BLaER1 treated with 17β-estradiol and CSF1 and Interleukin-3, amounts not matched to agents 10 nM and 100 nM (cell line): ENCODE results near the gene SCYGR2.
"Not testable (repeated sequence)": the region's sequence is repeated elsewhere in the genome, so short reads cannot be mapped to it uniquely, and the experiment has no call there.

Experiments used
- H3K27ac ChIP-seq, 11 experiments: shearing (Covaris generic); formaldehyde crosslinking; 2 replicates each; pipeline ENCODE4 v1.8.1; 2022
- H3K27me3 ChIP-seq, 11 experiments: shearing (Covaris generic); formaldehyde crosslinking; 2 replicates each; pipeline ENCODE4 v1.8.1; 2022
- H3K36me3 ChIP-seq, 11 experiments: shearing (Covaris generic); formaldehyde crosslinking; 2 replicates each; pipeline ENCODE4 v1.8.1; 2022
- H3K4me1 ChIP-seq, 10 experiments: shearing (Covaris generic); formaldehyde crosslinking; 2 replicates each; pipeline ENCODE4 v1.8.1; 2022
- H3K4me2 ChIP-seq, 11 experiments: shearing (Covaris generic); formaldehyde crosslinking; 2 replicates each; pipeline ENCODE4 v1.8.1; 2022
- H3K4me3 ChIP-seq, 10 experiments: shearing (Covaris generic); formaldehyde crosslinking; 2 replicates each; pipeline ENCODE4 v1.8.1; 2022
- H3K9ac ChIP-seq, 11 experiments: shearing (Covaris generic); formaldehyde crosslinking; 2 replicates each; pipeline ENCODE4 v1.8.1; 2022
- H3K9me3 ChIP-seq, 11 experiments: shearing (Covaris generic); formaldehyde crosslinking; replicated peaks in 1 of 11; 2 replicates each; pipeline ENCODE4 v1.8.1; 2022
- H4K20me1 ChIP-seq, 11 experiments: shearing (Covaris generic); formaldehyde crosslinking; 2 replicates each; pipeline ENCODE4 v1.8.1; 2022
- Cebpa-rat ChIP-seq, 11 experiments: shearing (Covaris generic); IDR thresholded peaks; 2 replicates each; pipeline ENCODE4 v1.8.1; 2022

SCYGR2 gene, protein sequence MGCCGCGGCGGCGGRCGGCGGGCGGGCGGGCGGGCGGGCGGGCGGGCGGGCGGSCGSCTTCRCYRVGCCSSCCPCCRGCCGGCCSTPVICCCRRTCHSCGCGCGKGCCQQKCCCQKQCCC

DNA sequence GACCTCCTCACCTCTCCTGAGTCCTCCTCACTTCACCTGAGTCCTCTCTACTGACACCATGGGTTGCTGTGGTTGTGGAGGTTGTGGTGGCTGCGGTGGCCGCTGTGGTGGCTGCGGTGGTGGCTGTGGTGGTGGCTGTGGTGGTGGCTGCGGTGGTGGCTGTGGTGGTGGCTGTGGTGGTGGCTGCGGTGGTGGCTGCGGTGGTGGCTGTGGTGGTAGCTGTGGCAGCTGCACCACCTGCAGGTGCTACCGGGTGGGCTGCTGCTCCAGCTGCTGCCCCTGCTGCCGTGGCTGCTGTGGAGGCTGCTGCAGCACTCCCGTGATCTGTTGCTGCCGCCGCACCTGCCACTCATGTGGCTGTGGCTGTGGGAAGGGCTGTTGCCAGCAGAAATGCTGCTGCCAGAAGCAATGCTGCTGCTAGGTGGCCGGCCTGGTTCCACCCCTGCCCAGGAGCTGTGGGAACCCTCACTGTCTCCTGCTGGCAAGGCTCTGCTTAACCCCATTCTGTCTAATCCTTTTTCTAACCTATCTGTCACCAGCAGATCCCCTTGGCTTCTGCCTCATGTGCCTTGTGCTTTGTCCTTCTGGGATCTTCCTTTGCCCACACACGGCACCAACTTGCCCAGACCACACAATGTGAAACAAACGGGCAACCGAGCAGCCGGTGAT is at the start of gene SCYGR2:
TSS of gene SCYGR2 (plus strand) at position 59 of the 669 bp plus-strand sequence. CDS start at position 59, 0 bp downstream.
- H3K36me3 ChIP-seq, H3K27ac ChIP-seq, H3K9ac ChIP-seq, H3K4me1 ChIP-seq, H3K27me3 ChIP-seq, H4K20me1 ChIP-seq, H3K4me3 ChIP-seq, H3K9me3 ChIP-seq: not testable (repeated sequence)
- 0 out of 22 replicates have a peak within 1 kb of the TSS, but pooled peaks of 1 of the 11 experiments have one; percentile 1 for H3K4me2 ChIP-seq

DNA sequence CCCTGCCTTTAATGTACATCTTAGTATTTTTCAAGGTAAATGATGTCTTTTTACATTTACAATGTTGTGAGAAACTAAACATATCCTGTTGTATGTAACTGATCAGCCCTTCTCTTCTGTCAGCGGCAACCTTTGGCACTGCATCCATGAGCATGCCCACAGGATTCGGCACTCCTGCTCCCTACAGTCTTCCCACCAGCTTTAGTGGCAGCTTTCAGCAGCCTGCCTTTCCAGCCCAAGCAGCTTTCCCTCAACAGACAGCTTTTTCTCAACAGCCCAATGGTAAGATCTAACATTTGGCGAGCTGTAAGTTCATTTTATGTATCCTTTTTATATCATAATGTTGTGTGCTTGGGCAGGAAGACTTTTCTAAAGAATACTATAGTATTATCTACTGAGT is 46.9 kb upstream of the SCYGR2 start:
- Histone ChIP-seq H3K9me3 (no peaks in the 10 kb centered on the region), H4K20me1 (peaks cover 0 to 94% (median 0%) of the 10 kb centered on the region in 11 experiments; a peak in 11 of 22 replicates), H3K4me3 (no peak overlapping the region), H3K27ac (no peak overlapping the region), H3K27me3 (no peaks in the 10 kb centered on the region), H3K4me1 (no peaks in the 10 kb centered on the region), H3K4me2 (no peak overlapping the region), H3K36me3 (peaks cover 64 to 100% (median 93%) of the 10 kb centered on the region in 11 experiments), H3K9ac (no peak overlapping the region)
- no peak for TF ChIP-seq Cebpa-rat (IDR thresholded peaks at IDR 0.05)

DNA sequence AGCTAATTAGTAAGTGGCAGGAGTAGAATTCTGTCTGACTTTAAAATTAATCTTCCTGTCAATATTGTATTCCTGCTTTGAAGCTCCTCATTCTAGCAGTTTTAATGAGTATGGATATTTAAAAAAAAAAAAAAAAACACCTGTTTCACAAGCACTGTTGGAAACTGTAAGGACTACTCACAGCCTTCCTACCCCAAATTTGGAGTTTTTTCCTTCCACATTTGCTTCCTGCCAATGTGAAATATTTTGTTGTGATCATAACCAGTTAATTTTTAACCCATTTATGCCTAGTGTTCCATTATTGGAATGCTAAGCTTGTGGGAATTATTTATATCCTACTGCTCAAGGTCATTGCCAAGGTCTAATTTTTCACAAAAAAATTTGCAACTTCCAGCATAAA is 36.1 kb upstream of the SCYGR2 start:
- H3K36me3 ChIP-seq, result peaks cover 0 to 77% (median 43%) of the 10 kb centered on the region in 11 experiments; a peak in 19 of 22 replicates
- H3K9ac ChIP-seq, result no peak overlapping the region
- no peaks in the 10 kb centered on the region for H3K9me3 ChIP-seq
- H3K4me3 ChIP-seq, result no peak overlapping the region
- peaks cover 0 to 47% (median 0%) of the 10 kb centered on the region in 11 experiments; a peak in 3 of 22 replicates for H4K20me1 ChIP-seq
- no peak for TF ChIP-seq Cebpa-rat (IDR thresholded peaks at IDR 0.05)
- H3K4me1 ChIP-seq, result 0 out of 20 replicates have a peak, but pooled peaks cover 0 to 3% (median 0%) of the 10 kb centered on the region in 10 experiments
- H3K4me2 ChIP-seq, result no peak overlapping the region
- H3K27me3 ChIP-seq, result no peaks in the 10 kb centered on the region
- H3K27ac ChIP-seq, result no peak overlapping the region

DNA sequence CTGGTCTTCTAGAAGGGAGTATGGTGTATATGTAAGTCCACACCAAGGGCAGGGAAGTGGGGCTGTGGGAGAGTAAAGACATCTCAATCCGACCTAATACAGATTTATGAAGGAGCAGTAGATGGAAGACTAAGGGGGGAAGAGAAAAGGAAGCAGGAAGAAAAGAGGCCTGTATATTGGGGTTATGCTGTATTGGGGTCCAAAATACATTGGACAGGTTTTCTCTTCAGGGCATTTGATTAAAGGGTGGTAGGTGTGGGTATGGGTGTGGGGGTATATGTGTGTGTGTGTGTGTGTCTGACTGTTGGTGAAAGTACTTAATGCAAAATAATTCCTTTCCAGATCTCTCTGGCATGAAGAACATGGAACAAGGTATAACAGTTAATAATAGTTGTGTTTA is 33.6 kb upstream of the SCYGR2 start:
- peaks cover 0 to 11% (median 0%) of the 10 kb centered on the region in 10 experiments; a peak in 4 of 20 replicates for H3K4me1 ChIP-seq
- H3K9me3 ChIP-seq, result no peaks in the 10 kb centered on the region
- H3K4me3 ChIP-seq, result no peak overlapping the region
- no peaks in the 10 kb centered on the region for H3K27me3 ChIP-seq
- no peak overlapping the region for H3K4me2 ChIP-seq
- no peak overlapping the region for H3K27ac ChIP-seq
- no peak for TF ChIP-seq Cebpa-rat (IDR thresholded peaks at IDR 0.05)
- no peak overlapping the region for H3K9ac ChIP-seq
- peaks cover 0 to 52% (median 24%) of the 10 kb centered on the region in 11 experiments; a peak in 13 of 22 replicates for H3K36me3 ChIP-seq
- peaks cover 0 to 25% (median 0%) of the 10 kb centered on the region in 11 experiments; a peak in 3 of 22 replicates for H4K20me1 ChIP-seq

DNA sequence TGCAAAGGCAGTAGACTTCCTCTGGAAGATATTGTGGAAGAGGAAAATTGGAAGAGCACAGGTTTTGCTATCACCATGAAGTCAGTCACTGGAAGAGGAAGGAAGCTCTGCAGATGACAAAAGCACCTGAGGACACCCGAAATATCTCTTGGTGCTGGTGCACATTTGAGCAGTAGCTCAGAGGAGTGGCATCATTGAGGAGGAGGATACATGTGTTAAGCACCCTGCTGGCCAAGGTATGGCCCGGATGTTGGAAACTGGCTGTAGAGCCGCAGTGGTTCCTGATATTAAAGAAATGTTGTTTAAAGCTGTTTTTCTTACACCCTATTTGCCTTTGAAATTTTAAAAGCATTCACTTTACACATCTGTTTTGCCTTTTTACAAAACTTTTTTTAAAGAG is 32.7 kb upstream of the SCYGR2 start:
- H3K4me3 ChIP-seq, result no peak overlapping the region
- H4K20me1 ChIP-seq, result peaks cover 0 to 17% (median 0%) of the 10 kb centered on the region in 11 experiments; a peak in 2 of 22 replicates
- H3K27me3 ChIP-seq, result no peaks in the 10 kb centered on the region
- no peak overlapping the region for H3K9ac ChIP-seq
- TF ChIP-seq Cebpa-rat (IDR thresholded peaks at IDR 0.05), result no peak
- H3K27ac ChIP-seq, result no peak overlapping the region
- H3K4me2 ChIP-seq, result no peak overlapping the region
- H3K9me3 ChIP-seq, result no peaks in the 10 kb centered on the region
- H3K4me1 ChIP-seq, result peaks cover 0 to 14% (median 0%) of the 10 kb centered on the region in 10 experiments; a peak in 5 of 20 replicates
- H3K36me3 ChIP-seq, result peaks cover 0 to 42% (median 18%) of the 10 kb centered on the region in 11 experiments; a peak in 12 of 22 replicates

DNA sequence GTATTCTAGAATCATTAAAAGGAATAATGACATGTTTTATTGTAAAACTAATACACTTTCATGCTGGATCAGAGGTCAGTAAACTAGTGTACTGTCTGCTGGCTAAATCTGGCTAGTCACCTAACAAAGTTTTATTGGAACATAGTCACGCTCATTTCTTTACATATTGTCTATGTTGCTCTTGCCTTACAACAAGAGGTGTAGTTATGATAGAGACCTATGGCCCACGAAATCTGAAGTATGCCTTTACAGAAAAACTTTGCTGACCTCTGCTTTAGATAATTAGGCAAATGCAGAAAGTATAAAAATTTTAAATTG is 29.9 kb upstream of the SCYGR2 start:
- no peak overlapping the region for H3K4me2 ChIP-seq
- no peaks in the 10 kb centered on the region for H3K27me3 ChIP-seq
- no peaks in the 10 kb centered on the region for H3K9me3 ChIP-seq
- H4K20me1 ChIP-seq, result peaks cover 0 to 4% (median 0%) of the 10 kb centered on the region in 11 experiments; a peak in 2 of 22 replicates
- no peak overlapping the region for H3K4me3 ChIP-seq
- peaks cover 0 to 24% (median 8%) of the 10 kb centered on the region in 11 experiments; a peak in 10 of 22 replicates for H3K36me3 ChIP-seq
- peaks cover 0 to 14% (median 0%) of the 10 kb centered on the region in 10 experiments; a peak in 5 of 20 replicates for H3K4me1 ChIP-seq
- TF ChIP-seq Cebpa-rat (IDR thresholded peaks at IDR 0.05), result no peak
- H3K9ac ChIP-seq, result no peak overlapping the region
- no peak overlapping the region for H3K27ac ChIP-seq

DNA sequence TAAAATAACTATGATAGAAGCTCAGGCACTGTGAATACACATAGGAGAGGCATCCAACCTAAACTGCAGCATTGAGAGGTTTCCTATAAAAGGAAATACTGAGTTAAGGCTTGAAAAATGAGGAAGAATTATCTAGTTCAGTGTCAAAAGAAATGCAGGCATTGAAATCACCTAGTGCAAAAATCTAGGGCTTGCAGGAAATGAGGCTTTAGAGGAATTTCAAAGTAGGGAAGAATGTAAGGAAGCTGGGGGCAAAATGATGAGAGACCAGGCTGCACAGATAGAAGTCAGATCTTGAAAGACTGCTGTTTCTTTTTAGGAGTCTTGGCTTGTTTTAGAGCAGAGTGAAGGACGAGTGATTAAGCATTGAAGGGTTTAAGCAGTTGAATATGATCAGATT is 28.1 kb upstream of the SCYGR2 start:
- H3K4me3 ChIP-seq, result no peak overlapping the region
- H4K20me1 ChIP-seq, result peaks cover 0 to 4% (median 0%) of the 10 kb centered on the region in 11 experiments; a peak in 2 of 22 replicates
- H3K27me3 ChIP-seq, result no peaks in the 10 kb centered on the region
- no peak overlapping the region for H3K9ac ChIP-seq
- peaks cover 0 to 10% (median 0%) of the 10 kb centered on the region in 11 experiments; a peak in 6 of 22 replicates for H3K36me3 ChIP-seq
- H3K4me2 ChIP-seq, result no peak overlapping the region
- TF ChIP-seq Cebpa-rat (IDR thresholded peaks at IDR 0.05), result no peak
- H3K9me3 ChIP-seq, result no peaks in the 10 kb centered on the region
- H3K27ac ChIP-seq, result no peak overlapping the region
- H3K4me1 ChIP-seq, result peaks cover 0 to 14% (median 0%) of the 10 kb centered on the region in 10 experiments; a peak in 5 of 20 replicates

DNA sequence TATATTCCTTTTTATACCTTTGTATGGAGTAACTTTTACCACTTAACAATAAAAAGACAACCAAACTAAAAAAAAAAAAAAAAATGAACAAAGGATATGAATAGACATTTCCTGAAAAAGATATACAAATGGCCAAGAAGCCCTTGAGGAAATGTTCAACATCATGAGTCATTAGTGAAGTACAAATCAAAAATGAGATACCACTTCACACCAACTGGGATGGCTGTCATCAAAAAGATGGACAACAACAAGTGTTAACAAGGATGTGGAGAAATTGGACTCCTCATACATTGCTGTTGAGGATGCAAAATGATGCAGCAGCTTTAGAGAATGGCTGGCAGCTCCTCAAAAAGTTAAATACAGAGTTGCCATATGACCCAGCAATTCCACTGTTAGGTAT is 22.6 kb upstream of the SCYGR2 start:
- no peaks in the 10 kb centered on the region for H3K36me3 ChIP-seq
- peaks cover 0 to 4% (median 0%) of the 10 kb centered on the region in 11 experiments; a peak in 1 of 22 replicates for H4K20me1 ChIP-seq
- H3K4me3 ChIP-seq, result no peak overlapping the region
- TF ChIP-seq Cebpa-rat (IDR thresholded peaks at IDR 0.05), result no peak
- H3K4me1 ChIP-seq, result no peaks in the 10 kb centered on the region; a peak in 1 of 20 replicates
- H3K27ac ChIP-seq, result no peak overlapping the region
- no peak overlapping the region for H3K9ac ChIP-seq
- no peaks in the 10 kb centered on the region for H3K27me3 ChIP-seq
- no peak overlapping the region for H3K4me2 ChIP-seq
- H3K9me3 ChIP-seq, result peaks cover 0 to 1% (median 0%) of the 10 kb centered on the region in 11 experiments; a peak in 3 of 22 replicates

DNA sequence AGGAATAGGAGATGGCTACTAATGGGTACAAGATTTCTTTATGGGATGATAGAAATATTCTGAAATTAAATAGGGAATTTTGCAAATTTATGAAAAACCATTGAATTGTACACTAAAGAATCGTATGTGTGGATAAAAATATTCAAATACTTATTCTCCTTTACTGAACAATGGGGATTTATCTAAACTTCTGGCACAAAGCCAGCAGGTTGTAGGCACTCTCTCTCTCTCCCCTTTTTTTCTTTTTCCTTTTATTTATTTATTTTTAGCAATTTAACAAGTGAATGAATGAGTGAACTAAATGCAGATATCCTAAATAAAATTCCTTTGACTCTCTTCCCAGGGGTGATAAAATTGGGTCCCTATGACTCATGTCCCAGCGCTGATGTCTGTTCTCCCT is 21.9 kb upstream of the SCYGR2 start:
- peaks cover 0 to 4% (median 0%) of the 10 kb centered on the region in 11 experiments; a peak in 1 of 22 replicates for H4K20me1 ChIP-seq
- H3K27ac ChIP-seq, result no peak overlapping the region
- H3K9ac ChIP-seq, result no peak overlapping the region
- peaks cover 0 to 8% (median 1%) of the 10 kb centered on the region in 11 experiments; a peak in 14 of 22 replicates for H3K9me3 ChIP-seq
- no peak overlapping the region for H3K4me2 ChIP-seq
- H3K4me1 ChIP-seq, result no peaks in the 10 kb centered on the region
- H3K4me3 ChIP-seq, result no peak overlapping the region
- TF ChIP-seq Cebpa-rat (IDR thresholded peaks at IDR 0.05), result no peak
- peaks cover 0 to 3% (median 0%) of the 10 kb centered on the region in 11 experiments; a peak in 3 of 22 replicates for H3K36me3 ChIP-seq
- H3K27me3 ChIP-seq, result no peaks in the 10 kb centered on the region
